ENCODE data around the gene PAK5. TPM values are rescaled to one million over a fixed set of nuclear protein-coding genes. Genes with fewer than 3 reads are reported as not detected.

Gene PAK5
- total and polyA plus RNA-seq, 2 experiments from 2014 or later: 0.06 to 0.72 TPM

GRCh38 chr20:9810738-9811137 is 28.1 kb downstream of the PAK5 start:
- no peaks in the 10 kb centered on the region for H3K36me3 ChIP-seq
- no peak for TF ChIP-seq CTCF (IDR thresholded peaks at IDR 0.05; ENCODE audit: low read depth, low read length)
- no peaks in the 10 kb centered on the region for H3K9me3 ChIP-seq (ENCODE audit: low read depth)
- no peak overlapping the region for H3K27ac ChIP-seq
- no peaks in the 10 kb centered on the region for H3K4me1 ChIP-seq (ENCODE audit: low read depth)
- no peak for DNase-seq (ENCODE audit: low read depth in 1 of 2, low spot score in 1 of 2)
- no peaks in the 10 kb centered on the region for H3K27me3 ChIP-seq
- H3K4me3 ChIP-seq: no peak overlapping the region

GRCh38 chr20:9809271-9809670 is 29.6 kb downstream of the PAK5 start:
- DNase-seq (ENCODE audit: low read depth in 1 of 2, low spot score in 1 of 2): no peak
- Histone ChIP-seq H3K9me3 (ENCODE audit: low read depth) (no peaks in the 10 kb centered on the region), H3K4me1 (ENCODE audit: low read depth) (no peaks in the 10 kb centered on the region), H3K27me3 (no peaks in the 10 kb centered on the region), H3K27ac (no peak overlapping the region), H3K4me3 (no peak overlapping the region), H3K36me3 (no peaks in the 10 kb centered on the region)
- no peak for TF ChIP-seq CTCF (IDR thresholded peaks at IDR 0.05; ENCODE audit: low read depth, low read length)

- TF ChIP-seq CTCF (IDR thresholded peaks at IDR 0.05; ENCODE audit: low read depth, low read length): no peak
- no peak for DNase-seq (ENCODE audit: low read depth in 1 of 2, low spot score in 1 of 2)
- Histone ChIP-seq H3K4me1 (ENCODE audit: low read depth) (no peaks in the 10 kb centered on the region), H3K27me3 (no peaks in the 10 kb centered on the region), H3K4me3 (no peak overlapping the region), H3K27ac (no peak overlapping the region), H3K36me3 (no peaks in the 10 kb centered on the region), H3K9me3 (ENCODE audit: low read depth) (no peaks in the 10 kb centered on the region)
Observed at GRCh38 chr20:9808166-9808565, 30.7 kb downstream of the PAK5 start.

GRCh38 chr20:9807136-9807535 is 31.7 kb downstream of the PAK5 start:
- no peak for TF ChIP-seq CTCF (IDR thresholded peaks at IDR 0.05; ENCODE audit: low read depth, low read length)
- Histone ChIP-seq H3K27me3 (no peaks in the 10 kb centered on the region), H3K9me3 (ENCODE audit: low read depth) (no peaks in the 10 kb centered on the region)

GRCh38 chr20:9800421-9800820 is 38.5 kb downstream of the PAK5 start:
- Histone ChIP-seq H3K4me1 (ENCODE audit: low read depth) (no peaks in the 10 kb centered on the region), H3K27ac (no peak overlapping the region), H3K36me3 (no peaks in the 10 kb centered on the region), H3K27me3 (no peaks in the 10 kb centered on the region), H3K4me3 (no peak overlapping the region), H3K9me3 (ENCODE audit: low read depth) (no peaks in the 10 kb centered on the region)
- no peak for DNase-seq (ENCODE audit: low read depth in 1 of 2, low spot score in 1 of 2)
- no peak for TF ChIP-seq CTCF (IDR thresholded peaks at IDR 0.05; ENCODE audit: low read depth, low read length)

More at GRCh38 chr20:9807136-9807535, 31.7 kb downstream of the PAK5 start:
- Histone ChIP-seq H3K36me3 (no peaks in the 10 kb centered on the region), H3K27ac (no peak overlapping the region), H3K4me3 (no peak overlapping the region), H3K4me1 (ENCODE audit: low read depth) (no peaks in the 10 kb centered on the region)
- DNase-seq (ENCODE audit: low read depth in 1 of 2, low spot score in 1 of 2): no peak

GRCh38 chr20:9794831-9795230 is 44.0 kb downstream of the PAK5 start:
- Histone ChIP-seq H3K4me1 (ENCODE audit: low read depth) (no peaks in the 10 kb centered on the region), H3K4me3 (no peak overlapping the region), H3K27ac (no peak overlapping the region), H3K9me3 (ENCODE audit: low read depth) (no peaks in the 10 kb centered on the region), H3K27me3 (no peaks in the 10 kb centered on the region), H3K36me3 (no peaks in the 10 kb centered on the region)
- TF ChIP-seq CTCF (IDR thresholded peaks at IDR 0.05; ENCODE audit: low read depth, low read length): no peak
- no peak for DNase-seq (ENCODE audit: low read depth in 1 of 2, low spot score in 1 of 2)
